HepG2 (cell line): ENCODE measurements around the gene CHD9. TPM values are rescaled to one million over a fixed set of nuclear protein-coding genes. Genes with fewer than 3 reads are reported as not detected.
A peak's percentile ranks its signal among the peaks of the same experiment; 100 is the strongest.

Experiments used
- HIVEP1 ChIP-seq: sonication (generic); formaldehyde crosslinking; IDR thresholded peaks from 2 replicates; pipeline ENCODE4 v1.4.0; 2020; ENCODE audit warnings: mild to moderate bottlenecking, missing genetic modification reagents
- ISL2 ChIP-seq: sonication (generic); formaldehyde crosslinking; IDR thresholded peaks from 2 replicates; pipeline ENCODE4 v1.5.0; 2020; ENCODE audit warnings: missing genetic modification reagents
- PAX8 ChIP-seq: sonication (generic); formaldehyde crosslinking; IDR thresholded peaks from 2 replicates; pipeline ENCODE4 v1.8.0; 2022; ENCODE audit warnings: mild to moderate bottlenecking, missing genetic modification reagents, borderline replicate concordance
- SRY ChIP-seq: sonication (generic); formaldehyde crosslinking; IDR thresholded peaks from 2 replicates; pipeline ENCODE4 v1.8.0; 2022; ENCODE audit warnings: mild to moderate bottlenecking, missing genetic modification reagents
- TEAD2 ChIP-seq: sonication (generic); formaldehyde crosslinking; IDR thresholded peaks from 2 replicates; pipeline ENCODE4 v1.9.0; 2021; ENCODE audit warnings: missing genetic modification reagents
- ZNF225 ChIP-seq: sonication (generic); formaldehyde crosslinking; IDR thresholded peaks from 2 replicates; pipeline ENCODE4 v1.4.0; 2020; ENCODE audit warnings: mild to moderate bottlenecking, missing genetic modification reagents
- ZNF256 ChIP-seq: sonication (generic); formaldehyde crosslinking; conservative IDR thresholded peaks from 2 replicates; pipeline ENCODE4 v1.4.0; 2020; ENCODE audit warnings: missing genetic modification reagents
- ZNF329 ChIP-seq: sonication (generic); formaldehyde crosslinking; IDR thresholded peaks from 2 replicates; pipeline ENCODE4 v1.9.0; 2021; ENCODE audit warnings: low read depth, mild to moderate bottlenecking, missing genetic modification reagents
- ZNF382 ChIP-seq: sonication (generic); formaldehyde crosslinking; IDR thresholded peaks from 2 replicates; pipeline ENCODE4 v1.5.0; 2020; ENCODE audit warnings: missing genetic modification reagents, mild to moderate bottlenecking, borderline replicate concordance
- ZNF383 ChIP-seq: sonication (generic); formaldehyde crosslinking; IDR thresholded peaks from 2 replicates; pipeline ENCODE4 v1.4.0; 2020; ENCODE audit warnings: missing genetic modification reagents, mild to moderate bottlenecking, borderline replicate concordance
- ZNF468 ChIP-seq: sonication (generic); formaldehyde crosslinking; IDR thresholded peaks from 2 replicates; pipeline ENCODE4 v1.8.0; 2022; ENCODE audit warnings: mild to moderate bottlenecking, moderate library complexity, missing genetic modification reagents
- ZNF543 ChIP-seq: sonication (generic); formaldehyde crosslinking; IDR thresholded peaks from 2 replicates; pipeline ENCODE4 v1.4.0; 2020; ENCODE audit warnings: mild to moderate bottlenecking, missing genetic modification reagents
- ZSCAN29 ChIP-seq: sonication (generic); formaldehyde crosslinking; conservative IDR thresholded peaks from 2 replicates; pipeline ENCODE4 v1.4.0; 2020; ENCODE audit warnings: mild to moderate bottlenecking, missing genetic modification reagents
- polyA plus RNA-seq, 8 experiments: library from polyadenylated mRNA; depleted of rRNA in 3 of 8; stranded (reverse) in 7 of 8; unstranded in 1 of 8; fragments of >200 nt; fragmentation: Illumina TruSeq in 4 of 8; extraction: Trizol in 4 of 8; gene quantifications; 2 replicates each; pipeline versions ENCODE4 v1.2.1 to v1.2.3, GENCODE V29; 2011 to 2016; ENCODE audit warnings: low read depth in 4 of 8, missing spikeins in 1 of 8, mixed read lengths in 1 of 8; ENCODE audit not compliant: insufficient read depth in 1 of 8
- total RNA-seq, 5 experiments: library from RNA; depleted of rRNA; stranded (reverse); fragments of >200 nt; fragmentation: Illumina TruSeq; extraction: Trizol; gene quantifications; 2 replicates each; pipeline ENCODE4 v1.2.3, GENCODE V29; 2016; ENCODE audit warnings: low read depth in 1 of 5
- TF ChIP-seq, protein P1 (sequence below): sonication (generic); formaldehyde crosslinking; IDR thresholded peaks from 2 replicates; pipeline ENCODE4 v1.4.0; 2020; ENCODE audit warnings: mild to moderate bottlenecking, low read depth, missing genetic modification reagents
- TF ChIP-seq, protein P2 (sequence below): IDR thresholded peaks from 2 replicates; pipeline ENCODE4 v1.6.1; 2016; ENCODE audit warnings: low read depth, missing genetic modification reagents, missing compliant biosample characterization
- TF ChIP-seq, protein P3 (sequence below): sonication (generic); formaldehyde crosslinking; IDR thresholded peaks from 2 replicates; pipeline ENCODE4 v1.8.1; 2023; ENCODE audit warnings: mild to moderate bottlenecking, moderate library complexity, missing genetic modification reagents
- TF ChIP-seq, protein P4 (sequence below): sonication (generic); formaldehyde crosslinking; IDR thresholded peaks from 2 replicates; pipeline ENCODE4 v1.8.1; 2023; ENCODE audit warnings: missing genetic modification reagents, mild to moderate bottlenecking, borderline replicate concordance
- TF ChIP-seq, protein P5 (sequence below): sonication (generic); formaldehyde crosslinking; IDR thresholded peaks from 2 replicates; pipeline ENCODE4 v1.5.1; 2020; ENCODE audit warnings: mild to moderate bottlenecking, missing genetic modification reagents, moderate library complexity

CHD9 gene
- total and polyA plus RNA-seq, 2 of the 13 experiments (the other 11 are each of a cell fraction or from before 2014, with no cell fraction given) = 23.4 to 27.7 TPM

DNA sequence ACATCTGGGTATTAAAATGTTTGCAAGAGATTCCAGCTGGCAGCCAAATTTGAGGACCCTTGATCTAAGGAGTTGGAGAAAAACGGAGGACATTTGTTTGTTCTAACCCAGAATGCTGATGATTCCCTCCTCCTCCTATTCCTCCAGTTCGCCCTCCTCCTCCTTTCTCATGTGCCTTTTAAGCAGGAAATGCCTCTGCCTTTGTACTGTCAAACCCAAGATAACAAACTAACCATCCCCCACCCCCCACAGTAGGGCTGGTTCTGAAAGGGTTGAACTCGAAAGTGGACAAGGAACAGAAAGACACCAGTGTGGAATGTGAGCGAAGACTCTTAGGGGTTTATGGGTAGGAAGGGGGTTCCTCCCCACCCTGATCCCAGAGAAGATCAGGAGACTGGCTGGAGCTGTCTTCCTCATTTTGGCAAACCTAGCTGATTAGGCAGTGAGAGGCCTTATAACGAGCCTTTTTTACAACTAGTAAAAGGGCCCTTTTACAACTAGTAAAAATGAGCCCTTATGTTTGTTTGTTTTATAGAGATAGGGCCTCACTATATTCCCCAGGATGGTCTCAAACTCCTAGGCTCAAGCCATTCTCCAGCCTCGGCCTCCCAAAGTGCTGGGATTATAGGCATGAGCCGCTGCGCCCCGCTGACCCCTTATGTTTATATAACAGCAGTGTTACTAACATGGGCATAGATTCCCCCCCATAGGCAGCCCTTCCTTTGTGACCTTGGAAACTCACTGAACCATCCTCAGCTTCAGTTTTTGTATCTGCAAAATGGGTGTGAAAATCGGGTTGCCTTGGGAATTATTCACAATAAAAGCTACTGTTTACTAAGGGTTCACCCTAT lies 975 bp downstream of the CHD9 start (continued):
- TF ChIP-seq ZNF383 (CRISPR knock-in tag) (no peak), ZNF543 (no peak), ZNF468 (CRISPR knock-in tag) (peak; percentile 55; the same call in 1 of the 2 replicates), ZNF256 (no peak), SRY (no peak), ZSCAN29 (CRISPR knock-in tag) (no peak), ZNF382 (no peak), ZNF225 (CRISPR knock-in tag) (no peak), TEAD2 (CRISPR knock-in tag) (no peak), PAX8 (no peak), ZNF329 (no peak), HIVEP1 (CRISPR knock-in tag) (no peak), ISL2 (CRISPR knock-in tag) (no peak)
- TF ChIP-seq, protein P1, sequence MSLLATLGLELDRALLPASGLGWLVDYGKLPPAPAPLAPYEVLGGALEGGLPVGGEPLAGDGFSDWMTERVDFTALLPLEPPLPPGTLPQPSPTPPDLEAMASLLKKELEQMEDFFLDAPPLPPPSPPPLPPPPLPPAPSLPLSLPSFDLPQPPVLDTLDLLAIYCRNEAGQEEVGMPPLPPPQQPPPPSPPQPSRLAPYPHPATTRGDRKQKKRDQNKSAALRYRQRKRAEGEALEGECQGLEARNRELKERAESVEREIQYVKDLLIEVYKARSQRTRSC (CRISPR knock-in tag) = no peak
- TF ChIP-seq, protein P2, sequence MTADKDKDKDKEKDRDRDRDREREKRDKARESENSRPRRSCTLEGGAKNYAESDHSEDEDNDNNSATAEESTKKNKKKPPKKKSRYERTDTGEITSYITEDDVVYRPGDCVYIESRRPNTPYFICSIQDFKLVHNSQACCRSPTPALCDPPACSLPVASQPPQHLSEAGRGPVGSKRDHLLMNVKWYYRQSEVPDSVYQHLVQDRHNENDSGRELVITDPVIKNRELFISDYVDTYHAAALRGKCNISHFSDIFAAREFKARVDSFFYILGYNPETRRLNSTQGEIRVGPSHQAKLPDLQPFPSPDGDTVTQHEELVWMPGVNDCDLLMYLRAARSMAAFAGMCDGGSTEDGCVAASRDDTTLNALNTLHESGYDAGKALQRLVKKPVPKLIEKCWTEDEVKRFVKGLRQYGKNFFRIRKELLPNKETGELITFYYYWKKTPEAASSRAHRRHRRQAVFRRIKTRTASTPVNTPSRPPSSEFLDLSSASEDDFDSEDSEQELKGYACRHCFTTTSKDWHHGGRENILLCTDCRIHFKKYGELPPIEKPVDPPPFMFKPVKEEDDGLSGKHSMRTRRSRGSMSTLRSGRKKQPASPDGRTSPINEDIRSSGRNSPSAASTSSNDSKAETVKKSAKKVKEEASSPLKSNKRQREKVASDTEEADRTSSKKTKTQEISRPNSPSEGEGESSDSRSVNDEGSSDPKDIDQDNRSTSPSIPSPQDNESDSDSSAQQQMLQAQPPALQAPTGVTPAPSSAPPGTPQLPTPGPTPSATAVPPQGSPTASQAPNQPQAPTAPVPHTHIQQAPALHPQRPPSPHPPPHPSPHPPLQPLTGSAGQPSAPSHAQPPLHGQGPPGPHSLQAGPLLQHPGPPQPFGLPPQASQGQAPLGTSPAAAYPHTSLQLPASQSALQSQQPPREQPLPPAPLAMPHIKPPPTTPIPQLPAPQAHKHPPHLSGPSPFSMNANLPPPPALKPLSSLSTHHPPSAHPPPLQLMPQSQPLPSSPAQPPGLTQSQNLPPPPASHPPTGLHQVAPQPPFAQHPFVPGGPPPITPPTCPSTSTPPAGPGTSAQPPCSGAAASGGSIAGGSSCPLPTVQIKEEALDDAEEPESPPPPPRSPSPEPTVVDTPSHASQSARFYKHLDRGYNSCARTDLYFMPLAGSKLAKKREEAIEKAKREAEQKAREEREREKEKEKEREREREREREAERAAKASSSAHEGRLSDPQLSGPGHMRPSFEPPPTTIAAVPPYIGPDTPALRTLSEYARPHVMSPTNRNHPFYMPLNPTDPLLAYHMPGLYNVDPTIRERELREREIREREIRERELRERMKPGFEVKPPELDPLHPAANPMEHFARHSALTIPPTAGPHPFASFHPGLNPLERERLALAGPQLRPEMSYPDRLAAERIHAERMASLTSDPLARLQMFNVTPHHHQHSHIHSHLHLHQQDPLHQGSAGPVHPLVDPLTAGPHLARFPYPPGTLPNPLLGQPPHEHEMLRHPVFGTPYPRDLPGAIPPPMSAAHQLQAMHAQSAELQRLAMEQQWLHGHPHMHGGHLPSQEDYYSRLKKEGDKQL (CRISPR knock-in tag) = no peak
- TF ChIP-seq, protein P3, sequence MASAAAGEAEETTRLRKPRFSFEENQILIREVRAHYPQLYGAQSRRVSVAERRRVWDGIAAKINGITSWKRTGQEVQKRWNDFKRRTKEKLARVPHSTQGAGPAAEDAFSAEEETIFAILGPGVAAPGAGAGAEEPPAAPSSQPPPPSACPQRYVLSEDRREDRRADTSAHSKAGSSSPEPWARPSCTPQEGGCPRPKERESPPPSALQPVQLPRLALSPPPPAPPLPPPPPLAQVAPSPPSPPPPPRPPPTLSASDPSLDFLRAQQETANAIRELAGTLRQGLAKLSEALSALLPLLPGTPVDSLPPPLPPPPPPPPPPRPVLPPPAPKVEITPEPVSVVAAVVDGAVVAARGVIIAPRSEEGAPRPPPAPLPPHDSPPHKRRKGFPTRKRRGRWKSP = no peak
- TF ChIP-seq, protein P4, sequence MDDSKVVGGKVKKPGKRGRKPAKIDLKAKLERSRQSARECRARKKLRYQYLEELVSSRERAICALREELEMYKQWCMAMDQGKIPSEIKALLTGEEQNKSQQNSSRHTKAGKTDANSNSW (CRISPR knock-in tag) = no peak
- TF ChIP-seq, protein P5, sequence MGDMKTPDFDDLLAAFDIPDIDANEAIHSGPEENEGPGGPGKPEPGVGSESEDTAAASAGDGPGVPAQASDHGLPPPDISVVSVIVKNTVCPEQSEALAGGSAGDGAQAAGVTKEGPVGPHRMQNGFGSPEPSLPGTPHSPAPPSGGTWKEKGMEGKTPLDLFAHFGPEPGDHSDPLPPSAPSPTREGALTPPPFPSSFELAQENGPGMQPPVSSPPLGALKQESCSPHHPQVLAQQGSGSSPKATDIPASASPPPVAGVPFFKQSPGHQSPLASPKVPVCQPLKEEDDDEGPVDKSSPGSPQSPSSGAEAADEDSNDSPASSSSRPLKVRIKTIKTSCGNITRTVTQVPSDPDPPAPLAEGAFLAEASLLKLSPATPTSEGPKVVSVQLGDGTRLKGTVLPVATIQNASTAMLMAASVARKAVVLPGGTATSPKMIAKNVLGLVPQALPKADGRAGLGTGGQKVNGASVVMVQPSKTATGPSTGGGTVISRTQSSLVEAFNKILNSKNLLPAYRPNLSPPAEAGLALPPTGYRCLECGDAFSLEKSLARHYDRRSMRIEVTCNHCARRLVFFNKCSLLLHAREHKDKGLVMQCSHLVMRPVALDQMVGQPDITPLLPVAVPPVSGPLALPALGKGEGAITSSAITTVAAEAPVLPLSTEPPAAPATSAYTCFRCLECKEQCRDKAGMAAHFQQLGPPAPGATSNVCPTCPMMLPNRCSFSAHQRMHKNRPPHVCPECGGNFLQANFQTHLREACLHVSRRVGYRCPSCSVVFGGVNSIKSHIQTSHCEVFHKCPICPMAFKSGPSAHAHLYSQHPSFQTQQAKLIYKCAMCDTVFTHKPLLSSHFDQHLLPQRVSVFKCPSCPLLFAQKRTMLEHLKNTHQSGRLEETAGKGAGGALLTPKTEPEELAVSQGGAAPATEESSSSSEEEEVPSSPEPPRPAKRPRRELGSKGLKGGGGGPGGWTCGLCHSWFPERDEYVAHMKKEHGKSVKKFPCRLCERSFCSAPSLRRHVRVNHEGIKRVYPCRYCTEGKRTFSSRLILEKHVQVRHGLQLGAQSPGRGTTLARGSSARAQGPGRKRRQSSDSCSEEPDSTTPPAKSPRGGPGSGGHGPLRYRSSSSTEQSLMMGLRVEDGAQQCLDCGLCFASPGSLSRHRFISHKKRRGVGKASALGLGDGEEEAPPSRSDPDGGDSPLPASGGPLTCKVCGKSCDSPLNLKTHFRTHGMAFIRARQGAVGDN = no peak
